KOPT-K1 (cell line): ENCODE data around the gene PLEKHN1.
"Not testable (repeated sequence)": the region's sequence is repeated elsewhere in the genome, so short reads cannot be mapped to it uniquely, and the experiment has no call there.

ENCODE experiments used
- H3K27ac ChIP-seq: fragments of 200-600 bp; sonication (generic); 2 replicates; pipeline ENCODE4 v1.5.1; 2016; ENCODE audit warnings: antibody characterized with exemption, mild to moderate bottlenecking, low read depth, low read length; ENCODE audit not compliant: poor library complexity, severe bottlenecking
- H3K36me3 ChIP-seq: fragments of 200-600 bp; sonication (generic); 2 replicates; pipeline ENCODE4 v1.5.1; 2017; ENCODE audit warnings: antibody characterized with exemption, mild to moderate bottlenecking, low read length, moderate library complexity; ENCODE audit not compliant: insufficient read depth
- H3K9me3 ChIP-seq: fragments of 200-600 bp; sonication (generic); 2 replicates; pipeline ENCODE4 v1.5.1; 2017; ENCODE audit warnings: antibody characterized with exemption, low read length, mild to moderate bottlenecking; ENCODE audit not compliant: insufficient read depth, poor library complexity, severe bottlenecking

Gene PLEKHN1

GRCh38 chr1:971751-972506 is 5.6 kb downstream of the PLEKHN1 start:
- H3K9me3 ChIP-seq = no peaks in the 10 kb centered on the region
- no peaks in the 10 kb centered on the region for H3K36me3 ChIP-seq
- H3K27ac ChIP-seq = no peak overlapping the region

DNA sequence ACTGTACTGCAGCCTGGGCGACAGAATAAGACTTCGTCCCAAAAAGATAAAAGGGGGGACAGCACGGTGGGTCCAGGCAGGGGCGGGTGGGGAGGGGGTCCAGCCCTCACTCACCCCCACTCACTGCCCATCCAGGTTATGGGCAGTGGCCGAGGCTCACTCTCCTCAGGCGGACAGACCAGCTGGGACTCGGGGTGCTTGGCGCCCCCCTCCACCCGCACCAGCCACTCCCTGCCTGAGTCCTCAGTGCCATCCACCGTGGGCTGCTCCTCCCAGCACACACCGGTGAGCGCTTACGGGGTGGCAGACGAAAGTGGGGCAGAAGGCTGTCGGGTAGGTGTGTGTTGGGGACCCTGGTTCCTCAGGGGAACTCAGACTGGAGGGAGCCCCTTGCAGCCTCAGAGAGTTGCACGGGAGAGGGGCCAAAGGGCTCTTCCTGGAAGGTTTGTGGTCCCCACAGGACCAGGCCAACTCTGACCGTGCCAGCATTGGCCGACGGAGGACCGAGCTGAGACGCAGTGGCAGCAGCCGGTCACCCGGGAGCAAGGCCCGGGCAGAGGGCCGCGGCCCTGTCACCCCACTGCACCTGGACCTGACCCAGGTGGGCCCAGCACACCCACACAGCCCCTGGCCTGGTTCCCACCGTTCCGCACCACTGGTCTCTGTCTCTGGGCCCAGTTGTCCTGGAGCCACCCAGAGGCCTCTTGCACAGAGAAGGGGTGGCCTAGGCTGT is 6.6 kb downstream of the PLEKHN1 start:
- Histone ChIP-seq H3K36me3 (no peaks in the 10 kb centered on the region), H3K27ac (no peak overlapping the region), H3K9me3 (no peaks in the 10 kb centered on the region)

DNA sequence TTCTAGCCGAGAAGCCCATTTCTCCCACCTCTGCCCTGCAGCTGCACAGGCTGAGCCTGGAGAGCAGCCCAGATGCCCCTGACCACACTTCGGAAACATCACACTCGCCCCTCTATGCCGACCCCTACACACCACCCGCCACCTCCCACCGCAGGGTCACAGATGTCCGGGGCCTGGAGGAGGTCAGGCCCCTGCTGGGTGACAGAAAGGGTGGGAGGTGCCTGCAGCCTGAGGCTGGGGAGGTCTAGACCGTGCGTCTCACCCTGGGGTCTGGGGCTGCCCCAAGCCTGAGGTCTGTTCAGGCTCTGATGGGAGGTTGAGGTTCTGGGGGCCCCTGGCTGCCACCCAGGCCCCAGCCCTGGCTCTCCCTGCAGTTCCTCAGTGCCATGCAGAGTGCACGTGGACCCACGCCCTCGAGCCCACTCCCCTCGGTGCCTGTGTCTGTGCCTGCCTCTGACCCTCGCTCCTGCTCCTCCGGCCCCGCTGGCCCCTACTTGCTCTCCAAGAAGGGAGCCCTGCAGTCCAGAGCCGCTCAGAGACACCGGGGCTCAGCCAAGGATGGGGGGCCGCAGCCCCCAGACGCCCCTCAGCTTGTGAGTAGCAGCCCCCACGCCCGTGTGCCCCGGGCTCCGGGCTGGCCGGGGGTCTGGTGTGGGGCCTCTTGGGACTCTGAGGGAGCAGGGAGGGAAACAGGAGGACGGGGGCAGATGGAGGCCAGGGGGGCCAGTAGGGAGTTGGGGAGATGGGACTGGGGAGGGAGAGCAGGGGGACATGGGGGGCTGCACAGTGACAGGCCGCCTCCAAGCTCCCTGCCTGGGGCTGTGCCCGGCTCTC is 7.4 kb downstream of the PLEKHN1 start:
- Histone ChIP-seq H3K36me3 (no peaks in the 10 kb centered on the region), H3K9me3 (no peaks in the 10 kb centered on the region), H3K27ac (no peak overlapping the region)

- no peaks in the 10 kb centered on the region for H3K9me3 ChIP-seq
- no peak overlapping the region for H3K27ac ChIP-seq
- H3K36me3 ChIP-seq = no peaks in the 10 kb centered on the region
Observed at GRCh38 chr1:974293-974640, 8.0 kb downstream of the PLEKHN1 start.

DNA sequence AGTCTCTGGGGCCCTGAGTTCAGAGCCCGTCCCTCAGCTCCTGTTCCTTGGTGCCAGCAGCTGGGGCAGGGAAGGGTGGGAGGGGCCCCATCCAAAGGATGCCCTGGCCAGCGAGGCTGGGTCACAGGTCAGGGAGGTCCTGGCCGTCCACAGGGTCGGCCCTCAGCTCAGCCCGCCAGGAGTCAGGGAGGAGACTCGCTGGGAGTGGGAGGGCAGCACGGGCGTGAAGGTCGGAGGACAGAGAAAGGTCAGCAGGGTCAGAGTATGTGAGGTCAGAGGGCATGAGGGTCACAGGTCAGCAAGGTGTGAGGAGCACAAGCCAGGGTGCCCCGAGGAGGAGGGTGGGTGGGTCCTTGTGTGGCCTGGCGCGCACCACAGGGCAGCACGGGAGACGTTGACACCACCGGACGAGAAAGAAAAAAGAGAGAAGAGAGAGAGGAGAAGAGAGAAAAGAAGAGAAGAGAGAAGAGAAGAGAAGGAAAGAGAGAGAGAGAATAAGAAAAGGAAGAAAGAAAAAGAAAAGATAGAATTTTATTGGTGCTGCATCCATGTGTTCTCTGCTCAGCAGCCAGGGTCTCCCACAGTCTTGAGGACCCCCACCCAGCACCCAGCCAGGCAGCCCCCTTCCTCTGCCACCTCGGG is 8.5 kb downstream of the PLEKHN1 start:
- Histone ChIP-seq H3K27ac (no peak overlapping the region), H3K36me3 (no peaks in the 10 kb centered on the region), H3K9me3 (no peaks in the 10 kb centered on the region)

- Histone ChIP-seq H3K9me3 (no peaks in the 10 kb centered on the region), H3K27ac (no peak overlapping the region), H3K36me3 (no peaks in the 10 kb centered on the region)
Observed at GRCh38 chr1:975365-975764, 9.1 kb downstream of the PLEKHN1 start.

- Histone ChIP-seq H3K36me3 (no peaks in the 10 kb centered on the region), H3K9me3 (no peaks in the 10 kb centered on the region), H3K27ac (no peak overlapping the region)
Observed at GRCh38 chr1:975896-976683, 9.8 kb downstream of the PLEKHN1 start.

GRCh38 chr1:976791-977190 is 10.5 kb downstream of the PLEKHN1 start:
- H3K36me3 ChIP-seq, H3K27ac ChIP-seq, H3K9me3 ChIP-seq: not testable (repeated sequence)

DNA sequence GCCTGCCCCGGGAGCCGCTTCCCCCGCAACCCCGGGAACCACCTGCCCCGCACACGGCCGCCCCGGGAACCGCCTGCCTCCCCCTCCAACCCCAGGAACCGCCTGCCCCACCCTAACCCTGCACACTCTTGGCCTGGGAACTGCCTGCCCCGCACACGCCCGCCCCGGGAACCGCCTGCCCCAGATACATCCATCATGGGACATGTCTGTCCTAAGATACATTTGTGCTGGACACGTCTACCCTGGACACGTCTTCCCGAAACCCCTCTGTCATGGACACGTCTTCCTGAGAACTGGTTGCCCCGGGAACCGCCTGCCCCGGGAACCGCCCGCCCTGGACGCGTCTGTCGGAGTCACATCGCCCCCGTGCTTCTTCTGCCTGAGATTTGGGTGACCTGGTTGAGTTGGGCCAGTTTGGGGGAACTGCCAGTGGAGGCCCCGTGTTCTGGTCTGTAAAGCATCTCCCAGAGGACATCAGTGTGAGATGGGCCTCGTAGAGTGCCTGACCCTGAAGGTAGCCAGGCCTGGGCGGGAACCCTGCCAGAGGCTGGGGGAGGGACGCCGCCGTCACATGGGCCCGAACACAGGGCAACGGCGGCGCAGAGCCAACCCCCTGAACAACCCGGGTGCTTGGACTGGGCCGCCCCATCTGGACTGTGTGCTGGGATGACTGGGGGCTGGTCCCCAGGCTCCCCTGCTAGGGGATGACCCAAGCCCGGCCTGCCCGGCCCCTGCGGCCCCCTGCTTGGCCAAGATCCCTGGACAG is 12.0 kb downstream of the PLEKHN1 start:
- no peak overlapping the region for H3K27ac ChIP-seq
- no peaks in the 10 kb centered on the region for H3K9me3 ChIP-seq
- H3K36me3 ChIP-seq = no peaks in the 10 kb centered on the region

DNA sequence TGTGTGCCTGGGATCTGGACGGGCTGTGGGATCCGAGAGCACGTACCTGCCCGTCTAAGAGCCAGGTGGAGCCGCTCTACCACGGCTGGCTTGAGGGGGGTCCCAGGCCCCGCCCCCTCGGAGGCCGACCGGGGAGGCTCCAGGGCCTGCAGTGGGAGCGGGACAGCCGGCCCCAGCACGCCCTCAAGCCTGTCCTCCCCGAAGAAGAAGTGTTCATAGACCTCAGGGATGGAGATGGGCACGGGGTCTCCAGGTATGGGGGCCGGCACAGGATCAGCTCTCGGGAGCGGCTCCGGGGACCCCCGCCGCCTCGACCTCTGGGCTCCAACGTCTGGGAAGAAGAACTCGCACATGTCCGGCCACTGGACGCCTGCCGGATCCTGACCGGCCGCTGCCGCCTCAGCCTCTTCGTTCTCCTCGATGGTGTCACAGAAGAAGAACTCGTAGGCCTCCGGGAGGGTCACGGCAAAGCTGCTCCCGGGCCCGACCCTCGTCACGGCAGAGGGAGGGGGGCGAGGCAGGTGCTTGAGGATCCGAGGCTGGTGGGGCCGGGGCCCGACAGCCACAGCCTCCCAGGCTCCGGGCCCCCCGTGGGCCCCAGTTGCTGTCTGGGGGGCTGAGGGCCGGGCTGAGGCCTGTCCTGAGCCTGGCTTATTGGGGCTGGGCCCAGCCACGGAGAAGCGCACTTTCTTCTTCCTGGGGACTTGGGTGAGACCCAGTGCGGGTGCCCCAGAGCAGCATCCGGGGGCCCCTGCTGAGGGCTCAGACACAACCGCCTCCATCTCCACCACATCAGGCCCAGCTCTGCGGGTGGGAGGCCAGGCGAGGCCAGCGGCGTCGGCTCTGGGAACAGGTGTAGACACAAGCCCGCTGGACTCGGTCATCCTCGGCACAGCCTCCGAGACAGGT is 12.8 kb downstream of the PLEKHN1 start:
- Histone ChIP-seq H3K27ac (no peak overlapping the region), H3K9me3 (no peaks in the 10 kb centered on the region)

GRCh38 chr1:979744-980072 is 13.4 kb downstream of the PLEKHN1 start:
- Histone ChIP-seq H3K27ac (no peak overlapping the region), H3K36me3 (no peaks in the 10 kb centered on the region), H3K9me3 (no peaks in the 10 kb centered on the region)

More for the DNA sequence above, 12.8 kb downstream of the PLEKHN1 start:
- no peaks in the 10 kb centered on the region for H3K36me3 ChIP-seq

DNA sequence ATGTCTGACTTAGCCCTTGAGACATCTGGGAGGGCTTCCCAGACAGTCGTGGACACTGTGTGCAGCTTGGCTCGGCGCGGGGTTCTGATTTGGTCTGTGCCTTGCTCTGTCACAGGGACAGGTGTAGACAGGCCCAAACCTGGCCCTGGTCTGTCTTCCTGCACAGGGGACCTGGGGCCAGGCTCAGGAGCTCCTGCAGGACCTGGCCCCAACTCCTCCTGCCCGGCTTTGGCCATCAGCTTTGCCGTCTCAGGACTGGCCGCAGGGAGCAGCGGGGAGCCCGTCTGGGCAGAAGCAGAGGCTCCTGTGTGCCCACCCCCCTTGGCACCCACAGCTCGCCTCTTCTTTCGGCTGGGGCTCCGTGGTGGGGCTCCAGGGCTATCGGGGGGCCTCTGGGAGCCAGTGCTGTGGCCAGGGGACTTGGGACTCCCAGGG is 13.9 kb downstream of the PLEKHN1 start:
- Histone ChIP-seq H3K9me3 (no peaks in the 10 kb centered on the region), H3K36me3 (no peaks in the 10 kb centered on the region), H3K27ac (no peak overlapping the region)
